GM19328 (cell line): Measurements from ENCODE around the gene CYBB.
A peak's percentile ranks its signal among the peaks of the same experiment; 100 is the strongest.

Experiments used
- ATAC-seq: cut with Tn5 transposase; IDR thresholded peaks from one replicate; pipeline ENCODE4 v1.9.1; 2021; ENCODE audit warnings: mild to moderate bottlenecking, moderate library complexity; ENCODE audit not compliant: unreplicated experiment

The CYBB gene

DNA sequence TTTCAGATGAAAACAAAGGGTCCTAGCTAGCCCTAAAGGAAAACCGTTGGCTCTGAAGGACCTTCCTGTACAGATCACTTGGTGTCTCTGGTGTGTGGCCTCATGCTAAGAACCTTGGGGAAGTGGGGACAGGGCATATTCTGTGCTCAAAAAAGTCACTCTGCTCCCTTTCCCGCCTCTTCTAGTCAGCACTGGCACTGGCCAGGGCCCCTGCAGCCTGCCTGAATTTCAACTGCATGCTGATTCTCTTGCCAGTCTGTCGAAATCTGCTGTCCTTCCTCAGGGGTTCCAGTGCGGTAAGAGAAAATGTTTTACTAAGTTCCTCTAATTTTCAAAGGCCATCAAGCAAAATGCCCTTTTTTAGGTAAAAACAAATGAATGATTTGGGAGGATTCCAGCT is 3.4 kb downstream of the CYBB start:
- ATAC-seq, result no peak

DNA sequence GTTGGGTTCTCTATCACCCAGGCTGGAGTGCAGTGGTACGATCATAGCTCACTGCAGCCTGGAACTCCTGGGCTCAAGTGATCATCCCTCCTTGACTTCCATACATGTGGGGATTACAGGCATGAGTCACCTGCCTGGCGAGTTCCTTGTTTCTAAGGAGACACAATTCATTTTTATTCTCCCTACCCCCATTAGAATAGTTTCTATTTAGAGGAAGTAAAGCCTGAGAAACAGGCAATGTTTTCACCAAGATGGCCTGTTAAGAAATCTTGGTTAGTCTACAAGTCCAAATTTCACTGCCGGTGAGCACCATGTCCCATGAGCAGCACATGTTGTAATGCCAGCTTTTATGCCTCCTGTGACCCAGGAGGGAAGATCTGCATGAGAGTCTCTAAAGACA is 5.7 kb downstream of the CYBB start:
- ATAC-seq, result no peak

DNA sequence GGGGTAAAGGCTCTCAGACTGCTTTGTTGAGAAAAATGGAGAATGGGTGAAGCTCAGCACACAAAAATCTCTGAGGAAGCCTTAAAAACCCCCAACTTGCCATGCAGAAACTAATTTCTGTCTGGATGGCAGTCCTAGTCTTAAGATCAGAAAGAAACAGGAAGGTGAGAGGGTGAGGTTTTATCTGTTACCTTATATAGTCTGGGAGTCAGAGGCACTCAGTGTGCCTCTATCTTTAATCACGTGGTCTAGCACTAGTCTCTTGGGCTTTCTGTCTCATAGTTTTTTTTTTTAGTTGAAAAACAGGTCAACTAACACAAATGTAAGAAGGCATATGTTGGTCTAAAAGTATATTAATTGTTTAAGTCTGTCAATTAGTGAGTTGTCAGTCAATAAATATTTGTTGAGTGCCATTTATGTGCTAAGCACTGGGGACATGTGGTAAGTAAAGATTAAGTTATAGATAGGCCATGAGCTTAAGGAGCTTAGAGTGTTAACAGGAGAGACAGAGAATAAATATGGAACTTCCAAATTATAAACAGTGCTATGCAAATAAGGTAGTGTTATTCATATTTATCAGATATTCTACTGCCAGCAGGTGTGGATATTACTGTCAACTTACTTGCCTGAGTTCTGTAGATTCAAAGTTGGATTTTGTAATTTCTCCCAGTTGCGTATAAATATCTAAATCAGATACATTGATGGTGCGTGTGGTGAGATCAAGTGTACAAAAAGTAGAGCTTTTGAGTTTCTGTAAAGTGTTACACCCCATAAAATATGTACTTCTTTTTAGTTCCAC is 7.0 kb downstream of the CYBB start:
- peak; percentile 81 for ATAC-seq

DNA sequence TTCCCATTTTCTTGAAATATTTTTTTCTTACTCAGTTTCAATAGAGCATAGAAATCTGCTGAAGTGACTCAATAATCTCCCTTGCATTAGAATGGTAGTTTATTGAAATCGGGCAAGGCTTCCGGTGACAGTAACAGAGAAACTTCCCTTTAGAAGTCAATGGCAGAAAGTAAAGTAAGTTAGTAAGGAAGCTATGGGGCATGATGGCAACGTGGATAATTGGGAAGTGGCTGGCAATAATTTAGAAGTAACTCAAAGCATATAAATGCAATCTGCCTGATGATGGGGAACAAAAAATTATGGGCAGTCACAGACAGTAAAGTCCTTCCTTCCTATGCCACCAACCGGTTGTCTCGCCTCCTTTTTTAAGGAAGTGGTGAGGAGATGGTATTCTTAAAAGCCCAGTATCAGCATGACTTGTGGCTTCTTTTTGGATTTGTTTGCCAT is 7.6 kb downstream of the CYBB start:
- ATAC-seq, result peak; percentile 53

DNA sequence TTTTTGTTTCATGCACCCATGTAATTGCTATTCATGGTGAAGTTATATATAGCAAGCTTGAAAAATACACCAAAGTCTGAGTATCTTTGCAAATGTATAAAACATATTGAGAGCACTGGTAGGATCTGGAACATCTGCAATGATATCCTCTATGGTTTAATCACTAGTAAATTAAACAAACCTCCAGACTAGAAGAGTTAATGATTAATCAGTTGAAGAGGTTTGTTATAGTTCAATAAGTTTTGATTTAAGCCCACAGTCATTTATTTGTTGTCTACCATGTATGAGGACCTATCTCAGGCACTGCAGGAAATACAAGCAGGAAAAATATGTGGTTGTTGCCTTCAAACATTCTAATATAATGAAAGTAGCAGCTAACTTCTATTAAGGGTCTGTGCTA is 16.5 kb downstream of the CYBB start:
- no peak for ATAC-seq

DNA sequence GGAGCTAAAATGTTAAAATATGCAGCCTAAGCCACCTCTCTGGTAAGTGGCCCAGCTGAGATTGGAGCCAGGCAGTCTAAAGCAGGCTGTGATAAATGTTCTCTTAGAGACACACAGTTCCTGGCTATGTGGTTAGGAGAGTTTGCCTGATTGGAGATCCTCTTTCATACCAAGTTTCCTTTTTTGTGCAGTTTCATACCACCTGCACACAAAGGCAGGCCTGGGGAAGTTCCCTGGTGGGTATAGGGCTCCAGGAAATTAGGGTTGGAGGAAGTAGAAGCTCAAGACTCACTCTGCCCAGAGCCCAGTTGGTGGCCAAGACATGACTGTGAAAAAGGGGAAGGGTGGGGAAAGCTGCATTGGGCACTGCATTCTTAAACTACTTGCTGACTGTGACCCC is 16.9 kb downstream of the CYBB start:
- ATAC-seq, result peak; percentile 65

DNA sequence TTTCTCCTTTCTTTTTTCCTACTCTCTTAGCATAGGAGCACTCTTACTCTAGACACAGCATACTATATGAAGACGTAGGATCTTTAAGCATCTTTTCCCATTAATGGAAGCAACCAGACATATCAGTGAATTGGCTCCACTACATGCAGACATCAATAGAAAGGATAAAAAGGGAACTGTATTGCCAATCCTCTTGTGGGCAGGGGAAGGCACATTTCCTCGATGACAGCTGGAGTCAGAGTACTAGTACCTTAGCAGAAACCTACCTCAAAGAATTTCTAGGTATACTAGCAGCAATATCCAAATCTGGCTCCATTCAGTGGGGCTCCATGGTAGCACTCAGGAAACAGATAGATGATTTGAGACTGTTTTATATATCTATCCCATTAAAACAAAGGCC is 20.1 kb downstream of the CYBB start:
- no peak for ATAC-seq

DNA sequence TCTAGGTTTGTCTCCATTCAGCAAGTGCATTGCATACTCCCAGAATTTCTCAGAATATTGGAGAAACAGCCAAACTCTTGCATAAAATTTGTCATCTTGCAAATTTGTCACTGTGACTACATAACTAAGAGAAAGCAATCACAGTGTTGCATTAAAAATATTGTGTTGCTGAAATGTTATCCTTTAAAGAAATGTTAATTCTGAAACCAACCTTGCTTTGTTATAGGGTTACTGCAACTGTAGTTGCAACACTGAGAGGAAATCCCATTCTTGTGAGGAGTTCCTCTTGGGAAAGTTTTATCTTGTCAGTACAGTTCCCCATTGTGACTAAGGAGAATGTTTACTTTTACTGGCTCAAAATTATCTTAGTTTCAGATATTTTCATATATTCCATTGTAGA is 20.9 kb downstream of the CYBB start:
- ATAC-seq, result no peak

DNA sequence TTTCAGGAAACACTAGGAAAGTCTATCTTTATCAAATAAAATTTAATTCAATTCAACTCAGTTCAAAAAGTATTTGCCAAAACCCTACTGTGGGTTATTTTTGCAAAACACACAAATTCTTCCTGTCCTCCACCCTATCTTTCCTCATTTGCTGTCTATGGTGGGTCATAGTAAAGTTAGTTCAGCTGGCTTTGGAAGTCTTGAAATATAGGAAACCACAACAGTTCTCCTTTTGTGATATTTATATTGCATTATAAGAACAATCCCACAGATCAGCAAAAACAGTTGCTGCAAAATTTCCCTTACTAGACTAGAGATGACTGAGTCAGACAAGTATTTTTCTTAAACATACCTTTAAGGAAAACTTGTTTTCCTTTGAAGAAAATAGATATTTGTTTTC is 22.2 kb downstream of the CYBB start:
- ATAC-seq, result no peak

DNA sequence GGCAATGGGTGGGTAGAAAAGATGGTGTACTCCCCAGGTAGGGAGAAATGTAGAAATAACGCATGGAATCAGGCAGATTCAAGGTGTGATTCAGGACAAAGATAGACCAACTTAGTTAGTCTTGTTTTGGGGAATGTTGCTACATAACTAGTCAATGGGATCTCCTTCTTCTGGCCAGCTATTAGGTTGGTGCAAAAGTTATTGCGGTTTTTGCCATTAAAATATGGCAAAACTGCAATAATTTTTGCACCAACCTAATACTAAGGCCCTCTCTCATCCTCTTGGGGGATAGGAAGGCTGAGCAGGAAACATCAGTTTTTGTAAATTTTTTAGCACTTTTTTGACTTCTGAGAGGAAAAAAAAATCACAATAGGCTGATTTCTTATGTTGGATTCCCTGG is 23.2 kb downstream of the CYBB start:
- no peak for ATAC-seq

DNA sequence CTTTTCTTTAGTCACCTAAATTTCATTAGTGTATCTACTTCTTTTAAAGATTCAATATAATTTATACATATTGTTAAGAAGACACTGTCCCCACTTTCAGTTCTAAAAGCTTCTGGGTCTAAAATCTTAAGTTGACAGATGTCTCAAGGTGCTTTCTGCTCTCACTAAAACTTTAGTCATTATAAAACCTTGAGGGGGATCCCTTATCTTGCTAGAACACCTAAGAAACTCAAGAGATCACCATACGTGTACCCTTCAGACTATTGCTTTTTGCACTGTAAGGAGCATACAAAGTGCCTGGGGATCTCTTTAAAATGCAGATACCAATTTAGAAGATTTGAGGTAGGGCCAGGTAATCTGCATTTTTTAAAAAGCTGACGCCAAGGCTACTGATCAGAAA is 30.1 kb downstream of the CYBB start:
- ATAC-seq, result no peak

DNA sequence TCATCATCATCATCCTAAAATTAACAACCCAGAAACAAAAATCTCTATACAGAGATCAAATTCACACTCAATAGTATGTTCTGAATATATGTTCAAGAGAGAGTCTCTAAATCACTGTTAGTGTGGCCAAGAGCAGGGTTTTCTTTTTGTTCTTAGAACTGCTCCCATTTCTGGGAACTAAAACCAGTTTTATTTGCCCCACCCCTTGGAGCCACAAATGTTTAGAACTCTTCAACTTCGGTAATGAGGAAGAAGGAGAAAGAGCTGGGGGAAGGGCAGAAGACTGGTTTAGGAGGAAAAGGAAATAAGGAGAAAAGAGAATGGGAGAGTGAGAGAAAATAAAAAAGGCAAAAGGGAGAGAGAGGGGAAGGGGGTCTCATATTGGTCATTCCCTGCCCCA is 32.3 kb downstream of the CYBB start:
- ATAC-seq, result no peak

DNA sequence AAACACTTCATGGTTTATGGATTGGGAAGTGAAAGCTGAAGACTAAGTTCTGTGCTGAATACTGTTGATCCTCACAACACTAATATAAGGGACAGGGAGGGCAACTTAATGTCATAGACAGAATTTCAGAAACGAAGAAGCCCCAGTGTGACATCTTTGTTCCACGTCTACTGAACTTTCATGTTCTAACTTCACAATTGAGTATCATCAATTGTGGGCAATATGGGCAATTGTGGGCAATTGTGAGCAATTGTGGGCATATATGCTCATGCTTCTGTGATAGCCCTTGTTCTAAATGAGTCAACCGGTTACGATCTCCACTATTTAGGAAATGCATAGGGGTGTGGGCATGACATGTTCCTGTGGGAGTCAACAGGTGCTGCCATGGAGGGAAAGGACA is 33.7 kb downstream of the CYBB start:
- ATAC-seq, result no peak

DNA sequence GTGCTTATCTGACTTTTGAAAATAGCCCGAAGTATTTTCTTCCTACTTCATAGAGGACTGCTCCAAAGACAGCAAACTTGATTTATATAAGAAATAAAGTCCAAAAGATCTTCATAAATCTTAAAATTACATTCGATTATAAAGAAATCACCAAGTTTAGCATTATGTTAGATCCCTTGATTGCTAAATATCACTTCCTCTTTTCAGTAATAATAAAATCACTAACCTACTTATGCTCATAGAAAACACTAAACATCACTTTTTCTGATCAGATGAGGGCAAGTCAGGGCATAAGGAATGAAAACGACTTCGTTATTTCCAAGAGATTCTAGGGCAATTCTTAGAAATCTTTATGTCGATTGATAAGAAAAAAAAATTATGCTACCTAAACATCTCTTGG is 35.5 kb downstream of the CYBB start:
- no peak for ATAC-seq

DNA sequence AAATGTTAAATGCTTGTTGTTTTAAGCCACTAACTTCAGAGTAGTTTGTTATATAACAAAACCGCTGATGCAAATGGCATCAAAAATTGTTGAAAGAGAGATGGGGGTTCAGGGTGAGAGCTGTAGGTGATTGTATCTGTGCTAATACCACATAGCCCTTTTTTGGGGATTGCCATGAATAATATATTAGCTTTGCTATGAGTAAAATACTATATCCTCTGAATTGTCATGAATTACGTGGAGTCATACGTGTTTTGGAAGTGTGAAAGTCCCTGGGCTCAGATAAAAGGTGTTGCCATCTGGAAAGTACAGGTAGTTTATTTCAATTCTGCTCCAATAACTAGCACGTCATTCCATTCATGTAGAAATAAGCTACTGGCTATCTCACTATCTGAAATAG is 36.9 kb downstream of the CYBB start:
- no peak for ATAC-seq

DNA sequence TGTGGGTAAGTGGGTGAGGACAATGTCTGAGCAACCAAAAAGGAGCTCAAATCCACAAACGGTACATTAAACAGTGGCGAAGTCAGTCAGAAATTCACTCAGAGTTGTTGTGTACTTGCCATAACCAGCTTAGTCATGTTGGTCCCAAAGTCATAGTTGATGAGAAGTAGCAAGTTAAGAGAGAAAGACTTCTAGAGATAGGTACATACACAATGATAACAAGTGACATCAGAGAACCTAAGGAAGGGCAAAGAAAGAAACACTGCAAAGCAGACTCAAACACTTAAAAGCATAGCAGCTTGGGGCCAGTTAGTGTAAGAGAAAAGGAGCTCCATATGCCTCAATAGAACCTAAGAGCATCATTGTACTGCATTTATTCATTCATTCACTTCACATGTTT is 37.3 kb downstream of the CYBB start:
- ATAC-seq, result no peak

DNA sequence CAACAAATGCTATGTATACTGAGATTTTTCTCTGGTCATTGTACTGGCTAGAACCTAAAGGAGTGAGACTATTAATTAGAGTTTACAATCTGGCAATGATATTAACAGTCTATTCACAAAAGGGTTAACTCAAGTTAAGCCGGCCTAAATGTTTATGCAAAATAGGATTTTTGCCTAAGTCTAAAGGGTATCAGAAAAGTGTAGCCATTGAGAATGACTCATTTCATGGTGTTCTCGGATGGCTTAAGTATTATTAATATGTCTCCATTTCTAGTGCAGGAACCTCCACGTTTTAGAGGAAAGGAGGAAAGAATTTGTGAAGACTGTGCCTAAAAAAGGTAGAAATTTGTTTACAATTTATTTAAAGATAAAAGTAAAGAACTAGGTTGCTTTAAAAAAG is 37.7 kb downstream of the CYBB start:
- no peak for ATAC-seq

DNA sequence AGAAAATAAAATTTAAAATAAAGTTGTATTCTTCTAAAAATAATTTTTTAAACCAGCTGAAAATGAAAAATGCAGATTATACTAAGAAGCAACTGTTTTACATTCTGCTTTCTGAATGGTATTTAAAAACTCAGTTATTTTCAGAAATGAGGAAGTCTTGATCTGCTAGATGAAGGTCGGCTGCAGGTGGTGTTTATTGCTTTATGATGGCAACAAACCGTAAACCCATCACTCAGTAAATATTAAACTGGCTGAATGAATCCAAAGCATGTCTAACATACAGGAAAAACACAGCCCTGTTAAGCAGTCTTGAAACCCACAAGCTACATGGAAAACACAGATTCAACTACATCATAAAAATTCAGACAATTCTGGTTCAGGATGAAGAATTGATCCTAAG is 38.2 kb downstream of the CYBB start:
- ATAC-seq, result peak; percentile 54

DNA sequence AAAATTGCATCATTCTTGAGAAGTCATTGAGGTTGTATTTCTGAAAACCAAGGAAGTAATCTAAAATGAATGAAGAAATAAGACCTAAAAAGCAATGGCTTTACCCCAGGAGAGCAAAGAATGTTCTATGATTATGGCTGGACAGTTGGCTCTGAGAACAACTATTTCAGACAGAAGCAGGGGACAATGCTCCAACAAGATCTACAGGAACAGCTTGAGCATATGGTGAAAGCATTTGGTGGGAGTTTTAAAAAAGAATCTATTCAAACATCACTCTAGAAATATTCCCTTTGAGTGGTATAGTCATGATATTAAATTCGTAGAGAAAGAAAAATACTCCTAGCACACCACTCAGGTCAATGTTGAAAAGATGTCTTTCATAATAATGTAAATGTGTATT is 40.8 kb downstream of the CYBB start:
- no peak for ATAC-seq

DNA sequence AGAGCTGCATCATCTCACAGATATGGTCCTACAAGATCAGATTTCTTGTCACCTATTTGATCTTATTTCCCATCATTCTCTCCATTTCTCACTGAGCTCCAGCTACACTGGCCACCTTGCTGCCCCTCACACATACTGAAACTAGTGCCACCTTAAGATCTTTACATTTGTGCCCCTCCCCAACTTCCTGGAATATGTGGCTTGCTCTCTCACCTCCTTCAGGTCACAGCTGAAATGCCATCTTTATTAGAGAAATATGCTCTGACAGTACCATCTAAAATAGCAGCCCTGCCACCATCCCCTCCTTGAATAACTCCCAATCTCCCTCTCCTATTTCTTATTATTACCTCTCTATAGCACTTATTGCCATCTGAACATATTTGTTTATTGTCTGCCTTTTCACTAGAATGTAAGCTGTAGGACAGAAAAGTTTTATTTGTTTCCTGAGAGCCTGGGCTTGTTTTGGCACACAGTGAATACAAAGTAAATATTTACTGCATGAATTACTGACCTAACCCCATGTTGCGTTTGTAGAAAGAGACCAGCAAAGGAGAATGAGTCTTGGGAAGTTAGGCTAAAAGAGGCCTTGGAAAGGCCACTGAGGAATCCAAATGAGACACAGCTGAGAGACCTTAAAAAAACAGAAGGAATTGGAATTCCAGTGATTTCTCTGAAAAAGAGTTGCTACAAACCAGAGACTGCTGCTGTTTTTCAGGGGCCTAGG is 44.8 kb downstream of the CYBB start:
- ATAC-seq, result no peak

DNA sequence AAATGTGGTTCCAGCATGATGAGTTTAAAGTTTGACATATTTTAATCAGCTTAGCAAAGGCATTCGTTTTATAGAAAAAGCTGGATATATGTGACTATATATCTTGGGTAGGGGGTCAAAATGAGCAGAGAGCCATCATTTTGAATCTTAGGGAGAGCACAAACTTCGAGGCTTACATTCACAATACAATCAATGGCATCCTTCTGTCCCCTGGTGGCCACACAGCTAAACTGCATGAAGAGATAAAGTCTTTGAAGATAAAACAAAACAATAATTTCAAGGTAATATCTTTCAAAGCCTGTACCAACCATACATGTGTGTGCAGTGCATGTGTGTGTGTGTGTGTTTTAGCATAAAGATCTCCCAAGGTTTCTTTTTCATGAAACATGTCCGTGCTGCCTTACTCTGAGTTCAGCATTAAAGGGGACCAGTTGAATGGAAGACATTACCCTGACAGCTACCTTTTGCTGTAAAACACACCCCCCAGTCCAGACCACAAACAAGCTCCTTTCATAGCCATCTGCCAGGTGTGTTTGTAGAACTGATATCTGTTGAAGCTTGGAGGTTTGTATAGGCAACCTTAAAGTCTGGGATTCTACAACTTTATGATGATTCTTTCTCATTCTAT is 45.5 kb downstream of the CYBB start:
- ATAC-seq, result no peak

DNA sequence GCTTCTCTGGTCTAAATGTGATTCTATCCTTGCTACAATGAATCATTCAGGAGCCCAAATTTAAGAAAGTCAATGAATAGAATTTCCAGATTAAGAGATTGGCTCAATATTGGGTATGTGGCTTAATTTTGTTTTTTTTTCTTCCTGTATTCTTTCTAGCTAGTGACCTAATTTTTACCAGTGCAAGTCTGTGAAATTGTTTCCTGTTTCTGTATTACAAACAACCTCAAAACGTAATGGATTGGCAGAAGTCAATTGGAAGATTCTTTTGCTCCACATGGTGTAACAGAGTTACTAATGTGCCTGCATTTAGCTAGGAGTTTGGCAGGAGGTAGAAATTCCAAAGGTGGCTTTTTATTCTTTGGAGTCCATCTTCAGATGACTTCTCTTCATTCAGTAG is 49.9 kb downstream of the CYBB start:
- ATAC-seq, result no peak
